Measurements from ENCODE around the gene SFRP2. TPM values are rescaled to one million over a fixed set of nuclear protein-coding genes. Genes with fewer than 3 reads are reported as not detected.

The SFRP2 gene
- total RNA-seq, 1 experiment from 2014 or later, result not detected

DNA sequence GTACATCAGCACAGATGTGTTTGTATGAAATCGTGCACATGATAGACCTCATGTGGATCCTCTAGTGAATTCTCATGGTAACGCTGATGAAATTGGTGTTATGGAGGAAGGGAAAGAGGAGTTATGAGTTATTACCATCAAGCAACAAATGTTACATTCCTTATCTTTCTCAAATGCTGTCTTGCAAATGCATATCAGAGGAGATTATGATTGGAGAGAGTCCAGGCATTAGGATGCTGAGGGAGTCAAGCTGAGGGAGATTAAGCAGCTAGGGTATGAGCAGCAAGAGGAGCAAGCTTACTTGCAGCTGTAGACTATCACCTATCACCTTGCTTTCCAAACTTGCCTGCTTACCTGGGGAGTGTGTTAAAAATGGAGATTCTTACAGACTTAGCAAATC, 36.8 kb upstream of the SFRP2 start:
- Histone ChIP-seq H4K20me1 (ENCODE audit: insufficient read depth) (no peaks in the 10 kb centered on the region), H3K27ac (no peak overlapping the region), H3F3A (ENCODE audit: insufficient read depth, low read depth) (no peaks in the 10 kb centered on the region), H2AFZ (no peak overlapping the region), H3K36me3 (ENCODE audit: low read depth) (no peaks in the 10 kb centered on the region), H3K9me2 (ENCODE audit: insufficient read depth) (no peaks in the 10 kb centered on the region), H3K9me3 (ENCODE audit: insufficient read depth, low read depth) (no peaks in the 10 kb centered on the region), H3K79me2 (ENCODE audit: low read depth) (no peaks in the 10 kb centered on the region), H3K4me3 (no peak overlapping the region), H3K27me3 (ENCODE audit: insufficient read depth, low read depth) (no peaks in the 10 kb centered on the region), H3K4me2 (no peak overlapping the region), H3K4me1 (replicated peaks; ENCODE audit: insufficient read depth) (no peaks in the 10 kb centered on the region)
- intact Hi-C loops (cut with micrococcal nuclease; ENCODE audit: unreplicated experiment), result no loop called here
- BruUV-seq (replicated peaks), result no TSS peak
- no peak for DNase-seq
- ChIA-PET POLR2A (ENCODE audit: unreplicated experiment) (no interaction called here), CTCF (no interaction called here)
- no peak for TF ChIP-seq EZH2 (IDR thresholded peaks at IDR 0.05; ENCODE audit: low read depth)
- no peak for TF ChIP-seq CTCF (conservative IDR thresholded peaks at IDR 0.05)

GRCh38 chr4:153825126-153825525, 36.2 kb upstream of the SFRP2 start:
- Histone ChIP-seq H3K36me3 (ENCODE audit: low read depth) (no peaks in the 10 kb centered on the region), H3K27ac (no peak overlapping the region), H4K20me1 (ENCODE audit: insufficient read depth) (no peaks in the 10 kb centered on the region), H3K27me3 (ENCODE audit: insufficient read depth, low read depth) (no peaks in the 10 kb centered on the region), H3K4me3 (no peak overlapping the region), H2AFZ (no peak overlapping the region), H3K9me2 (ENCODE audit: insufficient read depth) (no peaks in the 10 kb centered on the region), H3K79me2 (ENCODE audit: low read depth) (no peaks in the 10 kb centered on the region), H3K9me3 (ENCODE audit: insufficient read depth, low read depth) (no peaks in the 10 kb centered on the region), H3K4me2 (no peak overlapping the region), H3F3A (ENCODE audit: insufficient read depth, low read depth) (no peaks in the 10 kb centered on the region), H3K4me1 (replicated peaks; ENCODE audit: insufficient read depth) (no peaks in the 10 kb centered on the region)
- no peak for DNase-seq
- TF ChIP-seq EZH2 (IDR thresholded peaks at IDR 0.05; ENCODE audit: low read depth) (no peak), CTCF (conservative IDR thresholded peaks at IDR 0.05) (no peak)
- intact Hi-C loops (cut with micrococcal nuclease; ENCODE audit: unreplicated experiment), result no loop called here
- no TSS peak for BruUV-seq (replicated peaks)
- POLR2A ChIA-PET (ENCODE audit: unreplicated experiment), result no interaction called here
- CTCF ChIA-PET, result no interaction called here

DNA sequence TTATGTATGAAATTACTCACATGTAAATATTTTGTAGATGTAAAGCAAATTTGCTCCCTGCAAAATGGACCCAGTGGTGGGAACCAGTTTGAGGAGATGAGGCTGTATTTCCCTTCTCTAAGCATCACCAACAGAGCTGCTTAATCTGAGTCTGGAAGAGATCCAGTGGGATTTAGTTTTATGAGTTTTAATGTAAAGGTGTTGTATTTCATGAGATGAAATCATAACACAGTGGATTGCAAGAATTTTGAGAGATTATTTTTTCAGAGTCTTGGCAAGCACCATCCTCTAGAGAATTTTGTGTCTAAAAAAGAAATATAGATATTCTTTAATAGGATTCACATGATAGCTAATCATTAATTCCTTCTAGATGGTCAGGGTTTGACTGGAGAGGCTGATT, 35.6 kb upstream of the SFRP2 start:
- Histone ChIP-seq H3K27ac (no peak overlapping the region), H3K79me2 (ENCODE audit: low read depth) (no peaks in the 10 kb centered on the region), H3K9me2 (ENCODE audit: insufficient read depth) (no peaks in the 10 kb centered on the region), H3K4me1 (replicated peaks; ENCODE audit: insufficient read depth) (no peaks in the 10 kb centered on the region), H4K20me1 (ENCODE audit: insufficient read depth) (no peaks in the 10 kb centered on the region), H2AFZ (no peak overlapping the region), H3K36me3 (ENCODE audit: low read depth) (no peaks in the 10 kb centered on the region), H3K9me3 (ENCODE audit: insufficient read depth, low read depth) (no peaks in the 10 kb centered on the region), H3F3A (ENCODE audit: insufficient read depth, low read depth) (no peaks in the 10 kb centered on the region), H3K4me3 (no peak overlapping the region), H3K4me2 (no peak overlapping the region), H3K27me3 (ENCODE audit: insufficient read depth, low read depth) (no peaks in the 10 kb centered on the region)
- POLR2A ChIA-PET (ENCODE audit: unreplicated experiment), result no interaction called here
- intact Hi-C loops (cut with micrococcal nuclease; ENCODE audit: unreplicated experiment), result no loop called here
- CTCF ChIA-PET, result no interaction called here
- no peak for DNase-seq
- no TSS peak for BruUV-seq (replicated peaks)
- TF ChIP-seq CTCF (conservative IDR thresholded peaks at IDR 0.05), result no peak
- no peak for TF ChIP-seq EZH2 (IDR thresholded peaks at IDR 0.05; ENCODE audit: low read depth)
